GM21360 (cell line): ENCODE results near the gene ZMYM4.

Source experiments
- ATAC-seq: cut with Tn5 transposase; IDR thresholded peaks from one replicate; pipeline ENCODE4 v1.9.1; 2021; ENCODE audit warnings: mild to moderate bottlenecking, moderate library complexity; ENCODE audit not compliant: unreplicated experiment

The ZMYM4 gene

GRCh38 chr1:35274197-35274596 lies 5.7 kb downstream of the ZMYM4 start:
- ATAC-seq: no peak

DNA sequence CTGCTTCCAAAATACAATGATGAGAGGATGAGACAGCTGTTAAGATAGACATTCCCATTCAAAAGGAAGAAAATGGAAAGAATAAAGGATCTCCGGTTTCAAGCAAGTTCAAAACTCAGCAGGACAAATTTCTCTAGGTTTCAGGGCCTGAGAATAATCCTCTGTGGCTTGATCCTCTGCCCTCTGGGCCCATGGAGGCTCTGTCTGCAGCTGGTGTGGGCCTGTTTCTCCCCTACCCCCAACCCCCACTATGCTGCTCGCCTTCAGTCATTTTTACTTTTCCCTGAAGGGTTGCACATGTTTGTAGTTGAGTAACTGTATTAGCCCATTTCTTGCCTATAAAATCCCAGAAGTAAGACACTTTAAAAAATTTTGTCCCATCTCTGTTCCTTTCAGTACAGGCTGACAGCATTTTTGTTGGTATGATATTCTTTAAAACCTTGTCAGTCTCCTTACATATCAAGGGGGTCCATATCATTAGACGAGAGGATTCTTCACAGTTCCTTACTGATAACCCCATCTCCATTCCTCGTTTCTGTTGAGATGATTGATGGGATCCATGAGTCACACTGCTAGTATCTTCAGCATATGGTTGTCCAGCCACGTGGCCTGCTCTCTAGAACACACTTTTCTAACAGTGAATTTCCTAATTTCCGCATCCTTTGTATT lies 10.5 kb downstream of the ZMYM4 start:
- no peak for ATAC-seq

GRCh38 chr1:35279555-35279904 lies 11.0 kb downstream of the ZMYM4 start:
- no peak for ATAC-seq

DNA sequence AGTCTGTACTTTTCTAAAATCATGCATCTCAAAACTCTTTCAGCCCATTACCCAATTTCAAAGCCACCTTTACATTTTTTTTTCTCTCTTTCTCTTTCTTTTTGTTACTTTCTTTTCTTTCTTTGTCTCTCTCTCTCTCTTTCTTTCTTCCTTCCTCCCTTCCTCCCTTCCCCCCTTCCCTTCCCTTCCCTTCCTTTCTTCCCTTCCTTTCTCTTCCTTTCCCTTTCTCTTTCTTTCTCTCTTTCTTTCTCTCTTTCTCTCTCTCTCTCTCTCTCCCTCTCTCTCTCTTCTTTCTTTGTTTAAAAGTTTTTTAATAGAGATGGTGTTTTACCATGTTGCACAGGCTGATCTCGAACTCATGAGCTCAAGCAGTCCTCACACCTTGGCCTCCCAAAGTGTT lies 11.5 kb downstream of the ZMYM4 start:
- no peak for ATAC-seq

DNA sequence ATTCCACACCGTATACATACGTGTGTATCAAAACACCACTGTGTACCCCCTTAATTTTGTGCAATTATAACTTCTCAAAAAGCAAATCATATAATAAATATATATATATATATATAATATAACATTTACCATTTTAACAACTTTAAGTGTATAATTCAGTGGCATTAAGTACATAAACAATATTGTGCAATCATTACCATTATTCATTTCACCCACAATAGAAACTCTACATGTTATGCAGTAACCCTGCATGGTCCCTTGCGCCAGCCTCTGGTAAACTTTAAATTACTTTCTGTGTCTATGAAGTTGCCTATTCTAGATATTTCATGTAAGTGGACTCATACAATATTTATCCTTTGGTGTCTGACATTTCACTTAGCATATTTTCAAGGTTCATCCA lies 13.1 kb downstream of the ZMYM4 start:
- no peak for ATAC-seq

DNA sequence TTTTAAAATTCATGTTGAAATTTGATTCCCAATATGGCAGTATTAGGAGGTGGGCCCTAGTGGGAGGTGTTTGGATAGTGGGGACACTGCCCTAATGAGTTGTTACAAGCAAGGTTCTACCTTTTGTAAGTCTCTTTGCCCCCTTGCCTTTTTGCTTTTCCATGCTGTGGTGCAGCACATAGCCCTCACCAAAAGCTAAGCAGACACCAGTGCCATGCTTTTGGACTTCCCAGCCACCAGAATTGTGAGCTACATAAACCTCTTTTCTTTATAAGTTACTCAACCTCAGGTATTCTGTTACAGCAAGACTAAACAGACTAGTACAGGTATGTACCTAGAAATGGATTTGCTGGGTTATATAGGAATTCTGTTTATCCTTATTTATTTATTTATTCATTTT lies 13.7 kb downstream of the ZMYM4 start:
- ATAC-seq: no peak

DNA sequence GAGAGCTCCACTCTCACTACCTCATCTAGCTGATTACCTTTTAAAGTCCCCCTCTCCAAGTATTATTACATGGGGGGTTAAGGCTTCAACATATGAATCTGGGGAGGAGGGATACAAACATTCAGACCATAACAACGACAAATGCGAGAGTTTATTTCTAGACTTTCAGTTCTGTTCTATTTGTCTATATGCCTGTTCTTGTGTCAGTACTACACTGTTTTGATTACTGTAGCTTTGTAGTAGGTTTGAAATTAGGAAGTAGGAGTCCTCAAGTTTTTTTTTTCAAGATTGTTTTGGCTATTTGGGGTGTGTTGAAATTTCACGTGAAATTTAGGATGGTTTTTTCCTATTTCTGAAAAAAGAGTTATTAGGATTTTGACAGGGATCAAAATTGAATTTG lies 16.3 kb downstream of the ZMYM4 start:
- no peak for ATAC-seq

GRCh38 chr1:35285771-35286606 lies 17.5 kb downstream of the ZMYM4 start:
- no peak for ATAC-seq

GRCh38 chr1:35287807-35288640 lies 19.5 kb downstream of the ZMYM4 start:
- no peak for ATAC-seq

DNA sequence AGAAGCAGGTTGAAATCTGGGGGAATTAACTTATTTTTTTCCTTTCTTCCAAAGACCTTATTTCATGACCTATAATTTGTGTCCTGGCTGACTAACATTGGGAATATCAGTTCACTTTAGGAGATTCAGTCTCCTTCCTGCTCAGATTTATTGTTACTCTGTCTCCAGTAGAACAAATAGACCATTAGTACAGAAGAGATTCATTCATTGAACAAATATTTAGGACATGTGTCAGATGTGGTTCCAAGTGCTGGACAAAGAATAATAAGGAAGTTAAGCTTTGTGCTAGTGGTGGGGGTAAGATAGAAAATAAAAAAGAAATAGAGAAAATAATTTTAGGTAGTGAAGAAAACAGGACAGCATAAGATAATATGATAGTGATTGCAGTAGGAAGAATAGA lies 20.3 kb downstream of the ZMYM4 start:
- no peak for ATAC-seq

DNA sequence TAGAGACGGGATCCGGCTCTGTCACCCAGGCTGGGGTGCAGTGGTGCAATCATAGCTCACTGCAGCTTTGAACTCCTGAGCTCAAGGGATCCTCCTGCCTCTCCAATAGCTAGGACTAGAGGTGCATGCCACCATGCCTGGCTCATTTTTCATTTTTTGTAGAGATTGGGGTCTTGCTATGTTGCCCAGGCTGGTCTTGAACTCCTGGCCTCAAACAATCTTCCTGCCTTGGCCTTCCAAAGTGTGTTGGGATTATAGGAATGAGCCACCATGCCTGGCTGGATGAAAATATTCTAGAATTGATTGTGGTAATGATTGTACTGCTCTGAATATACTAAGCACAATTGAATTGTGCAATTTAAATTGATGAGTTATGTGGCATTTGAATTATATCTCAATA lies 21.9 kb downstream of the ZMYM4 start:
- no peak for ATAC-seq

DNA sequence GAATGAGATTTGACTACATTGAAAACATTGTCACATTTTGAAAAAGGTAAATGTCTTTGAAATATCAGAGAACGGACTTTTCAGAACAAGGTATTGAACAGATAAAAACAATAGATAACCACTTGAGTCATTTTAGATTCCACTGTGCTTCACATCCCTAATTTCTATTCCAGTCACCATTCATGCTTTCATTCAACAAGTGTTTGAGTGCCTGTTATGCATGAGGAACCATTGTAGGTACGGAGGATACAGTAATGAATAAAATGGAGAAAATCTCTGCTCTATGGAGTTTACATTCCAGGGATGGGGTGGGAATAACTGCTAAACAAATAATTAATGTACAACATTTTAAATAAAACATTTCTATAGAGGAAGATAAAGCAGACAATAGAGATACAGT lies 26.3 kb downstream of the ZMYM4 start:
- ATAC-seq: no peak

- ATAC-seq: no peak
Measured at GRCh38 chr1:35297886-35298285, 29.4 kb downstream of the ZMYM4 start.

DNA sequence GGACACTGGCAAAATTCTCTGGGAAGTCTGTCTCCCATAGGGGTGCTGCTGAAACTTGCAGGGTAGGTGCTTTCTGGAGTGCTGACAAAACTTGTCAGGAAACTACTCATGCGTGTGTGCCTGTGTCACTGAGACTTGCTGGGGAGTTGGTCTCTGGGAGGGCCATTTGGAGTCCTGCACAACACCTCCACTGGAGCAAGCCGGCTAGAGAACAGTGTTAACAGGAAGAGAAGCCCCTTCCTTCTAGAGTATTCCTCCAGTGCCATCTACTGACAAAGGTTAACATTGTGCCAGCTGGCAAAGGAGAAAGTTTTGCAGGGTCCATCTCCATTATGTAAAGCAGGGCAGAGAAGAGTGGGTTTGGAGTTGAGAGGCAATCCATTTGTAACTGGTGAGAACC lies 30.0 kb downstream of the ZMYM4 start:
- ATAC-seq: peak; percentile 71

GRCh38 chr1:35300376-35300775 lies 31.9 kb downstream of the ZMYM4 start:
- no peak for ATAC-seq

DNA sequence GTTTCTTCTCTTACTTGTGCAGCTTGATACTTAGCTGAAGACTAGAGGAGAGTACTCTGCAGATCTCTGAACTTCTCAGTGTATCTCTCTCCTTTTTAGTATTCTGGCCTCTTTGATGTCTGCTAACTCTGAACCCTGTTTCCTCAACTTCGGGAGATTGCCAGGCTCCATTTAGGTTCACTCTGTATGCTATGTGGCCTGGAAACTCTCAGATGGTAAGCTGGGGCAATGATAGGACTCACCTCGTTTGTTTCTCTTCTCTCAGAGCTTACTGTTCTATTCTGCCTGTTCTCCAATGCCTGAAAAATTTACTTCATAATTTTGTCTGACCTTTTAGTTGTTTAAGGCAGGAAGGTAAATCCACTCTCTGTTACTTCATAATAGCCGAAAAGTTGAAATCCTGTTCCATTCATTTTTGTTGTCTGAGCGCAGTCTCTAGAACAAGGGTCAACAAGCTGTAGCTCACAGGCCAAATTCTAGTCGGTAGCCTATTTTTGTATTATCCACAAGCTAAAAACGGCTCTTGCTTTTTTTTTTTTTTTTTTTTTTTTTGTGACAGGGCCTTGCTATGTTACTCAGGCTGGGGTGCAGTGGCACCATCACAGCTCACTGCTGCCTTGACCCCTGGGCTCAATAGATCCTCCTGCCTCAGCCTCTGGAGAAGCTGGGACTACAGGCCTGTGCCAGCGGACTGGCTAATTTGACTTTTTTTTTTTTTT lies 33.3 kb downstream of the ZMYM4 start:
- no peak for ATAC-seq

GRCh38 chr1:35305383-35305782 lies 36.9 kb downstream of the ZMYM4 start:
- no peak for ATAC-seq

- ATAC-seq: no peak
Measured at GRCh38 chr1:35315649-35316048, 47.1 kb downstream of the ZMYM4 start.

GRCh38 chr1:35316264-35316663 lies 47.8 kb downstream of the ZMYM4 start:
- no peak for ATAC-seq

GRCh38 chr1:35319988-35320713 lies 51.6 kb downstream of the ZMYM4 start:
- no peak for ATAC-seq
